Natural killer cell (primary cell): ENCODE measurements around the gene ANKDD1A. TPM values are rescaled to one million over a fixed set of nuclear protein-coding genes. Genes with fewer than 3 reads are reported as not detected.

Experiments
- ATAC-seq, 3 donors: fragments of 150-1000 bp in 2 of 3; fragments of 200-7000 bp in 1 of 3; cut with Tn5 transposase; 1 replicate in 1 of 3; 2 replicates in 2 of 3; pipeline ENCODE4 v1.10.0; 2021; ENCODE audit warnings: mild to moderate bottlenecking in 2 of 3, moderate library complexity in 2 of 3
- DNase-seq, 2 donors: peaks; one replicate each; pipeline versions ENCODE4 v3.0.0 to v3.0.0-alpha.2; 2013 to 2021; ENCODE audit warnings: mixed read lengths in 1 of 2
- H3K27ac ChIP-seq: one replicate; pipeline ENCODE4 v1.5.1; 2013; ENCODE audit warnings: mild to moderate bottlenecking, low read length
- H3K27me3 ChIP-seq: one replicate; pipeline ENCODE4 v1.6.1; 2013; ENCODE audit warnings: low read length; ENCODE audit not compliant: control insufficient read depth, insufficient read depth
- H3K36me3 ChIP-seq: one replicate; pipeline ENCODE4 v1.6.1; 2013; ENCODE audit warnings: low read length; ENCODE audit not compliant: control insufficient read depth, insufficient read depth
- H3K4me1 ChIP-seq: one replicate; pipeline ENCODE4 v1.6.1; 2013; ENCODE audit warnings: low read length; ENCODE audit not compliant: control insufficient read depth, insufficient read depth
- H3K4me3 ChIP-seq: one replicate; pipeline ENCODE4 v1.5.1; 2013; ENCODE audit warnings: low read length
- H3K9me3 ChIP-seq: one replicate; pipeline ENCODE4 v1.6.1; 2013; ENCODE audit warnings: low read length; ENCODE audit not compliant: control insufficient read depth, insufficient read depth
- H3K27ac Mint-ChIP-seq, 2 donors: one replicate each; pipeline ENCODE4 v1.8.0; 2022; ENCODE audit warnings: mild to moderate bottlenecking in 2 of 2, mixed read lengths in 2 of 2, moderate library complexity in 1 of 2
- H3K27me3 Mint-ChIP-seq, 2 donors: one replicate each; pipeline ENCODE4 v1.8.0; 2022; ENCODE audit warnings: low read depth in 2 of 2, mixed read lengths in 2 of 2
- H3K36me3 Mint-ChIP-seq: one replicate; pipeline ENCODE4 v1.8.0; 2022; ENCODE audit warnings: mixed read lengths
- H3K4me1 Mint-ChIP-seq, 2 donors: one replicate each; pipeline ENCODE4 v1.8.0; 2022; ENCODE audit warnings: mixed read lengths in 2 of 2
- H3K4me3 Mint-ChIP-seq: one replicate; pipeline ENCODE4 v1.8.0; 2022; ENCODE audit warnings: mild to moderate bottlenecking, moderate library complexity, mixed read lengths
- H3K9me3 Mint-ChIP-seq, 2 donors: one replicate each; pipeline ENCODE4 v1.8.0; 2022; ENCODE audit warnings: mixed read lengths in 2 of 2
- WGBS: methylation state at CpG from one replicate; pipeline ENCODE4 v1.1.7; 2013; ENCODE audit warnings: missing lambda C conversion rate; ENCODE audit not compliant: insufficient coverage; 5-methylcytosine and 5-hydroxymethylcytosine counted together
- intact Hi-C: fragments of 100-400 bp; cut with micrococcal nuclease; formaldehyde crosslinking; loops from one replicate; pipeline ENCODE4 v1.14.2; 2022
- total RNA-seq, 4 donors: library from RNA; stranded (reverse); fragments of 120-200 nt in 1 of 4; gene quantifications; one replicate each; pipeline versions ENCODE4 v1.2.3 to v1.2.4, GENCODE V29; 2013 to 2022
- TF ChIP-seq, protein P1 (sequence below): fragments of 200-600 bp; IDR thresholded peaks from one replicate; pipeline ENCODE4 v1.8.0; 2022; ENCODE audit warnings: antibody characterized with exemption

The ANKDD1A gene
- total RNA-seq, 3 donors from 2014 or later (not counting 1 experiment from before 2014, with no cell fraction given), result 13.7 to 16.2 (median 13.9) TPM

DNA sequence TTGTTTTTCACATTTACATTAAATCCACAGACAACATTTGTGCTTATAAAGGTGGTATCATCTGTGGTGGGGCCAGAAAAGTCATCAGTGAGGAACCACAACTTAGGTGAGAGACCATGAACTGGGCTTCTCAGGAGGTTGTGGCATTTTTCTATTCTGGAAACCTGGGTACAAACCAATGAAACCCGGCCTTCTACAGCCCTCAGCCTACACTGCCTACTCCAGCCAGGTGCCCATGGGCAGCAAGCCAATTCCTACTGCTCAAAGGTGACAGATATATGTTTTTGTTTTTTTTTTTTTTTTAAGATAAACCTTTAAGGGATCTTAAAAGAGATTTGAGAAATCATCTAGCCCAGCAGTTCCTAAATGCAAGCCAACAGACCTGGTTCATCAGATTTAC is 57.7 kb downstream of the ANKDD1A start:
- H3K27ac ChIP-seq, result no peak overlapping the region
- DNase-seq, result no peak
- no peaks in the 10 kb centered on the region for H3K27me3 ChIP-seq
- Mint-ChIP-seq H3K4me1 (no peaks in the 10 kb centered on the region), H3K36me3 (peaks cover 2% of the 10 kb centered on the region), H3K27me3 (no peaks in the 10 kb centered on the region), H3K27ac (no peak overlapping the region), H3K4me3 (no peak overlapping the region), H3K9me3 (no peaks in the 10 kb centered on the region)
- TF ChIP-seq, protein P1, sequence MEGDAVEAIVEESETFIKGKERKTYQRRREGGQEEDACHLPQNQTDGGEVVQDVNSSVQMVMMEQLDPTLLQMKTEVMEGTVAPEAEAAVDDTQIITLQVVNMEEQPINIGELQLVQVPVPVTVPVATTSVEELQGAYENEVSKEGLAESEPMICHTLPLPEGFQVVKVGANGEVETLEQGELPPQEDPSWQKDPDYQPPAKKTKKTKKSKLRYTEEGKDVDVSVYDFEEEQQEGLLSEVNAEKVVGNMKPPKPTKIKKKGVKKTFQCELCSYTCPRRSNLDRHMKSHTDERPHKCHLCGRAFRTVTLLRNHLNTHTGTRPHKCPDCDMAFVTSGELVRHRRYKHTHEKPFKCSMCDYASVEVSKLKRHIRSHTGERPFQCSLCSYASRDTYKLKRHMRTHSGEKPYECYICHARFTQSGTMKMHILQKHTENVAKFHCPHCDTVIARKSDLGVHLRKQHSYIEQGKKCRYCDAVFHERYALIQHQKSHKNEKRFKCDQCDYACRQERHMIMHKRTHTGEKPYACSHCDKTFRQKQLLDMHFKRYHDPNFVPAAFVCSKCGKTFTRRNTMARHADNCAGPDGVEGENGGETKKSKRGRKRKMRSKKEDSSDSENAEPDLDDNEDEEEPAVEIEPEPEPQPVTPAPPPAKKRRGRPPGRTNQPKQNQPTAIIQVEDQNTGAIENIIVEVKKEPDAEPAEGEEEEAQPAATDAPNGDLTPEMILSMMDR, result no peak
- no peaks in the 10 kb centered on the region for H3K4me1 ChIP-seq
- peaks cover 60% of the 10 kb centered on the region for H3K36me3 ChIP-seq
- no peaks in the 10 kb centered on the region for H3K9me3 ChIP-seq
- intact Hi-C loops, result no loop called here
- H3K4me3 ChIP-seq, result no peak overlapping the region
- no peak for ATAC-seq
- no CpG with 5 or more reads among the region's 1 CpG for WGBS

DNA sequence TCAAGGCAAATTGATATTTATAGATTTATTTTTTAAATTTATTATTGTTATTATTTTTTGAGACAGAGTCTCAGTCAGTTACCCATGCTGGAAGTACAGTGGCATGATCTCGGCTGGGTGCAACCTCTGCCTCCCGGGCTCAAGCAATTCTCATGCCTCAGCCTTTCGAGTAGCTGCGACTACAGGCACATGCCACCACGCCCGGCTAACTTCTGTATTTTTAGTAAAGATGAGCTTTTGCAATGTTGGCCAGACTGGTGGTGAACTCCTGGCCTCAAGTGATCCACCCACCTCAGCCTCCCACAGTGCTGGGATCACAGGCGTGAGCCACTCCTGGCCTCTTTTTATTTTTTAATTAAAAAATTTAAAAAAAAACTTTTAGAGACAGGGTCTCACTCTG is 59.0 kb downstream of the ANKDD1A start:
- TF ChIP-seq, protein P1, result no peak
- intact Hi-C loops, result no loop called here
- no peak for ATAC-seq
- H3K27ac Mint-ChIP-seq, result no peak overlapping the region
- Histone ChIP-seq H3K27ac (no peak overlapping the region), H3K4me1 (no peaks in the 10 kb centered on the region), H3K27me3 (no peaks in the 10 kb centered on the region), H3K9me3 (no peaks in the 10 kb centered on the region), H3K4me3 (no peak overlapping the region), H3K36me3 (peaks cover 62% of the 10 kb centered on the region)
- 97% methylated on average over 6 of the region's 7 CpGs for WGBS
- no peak for DNase-seq
- H3K4me3 Mint-ChIP-seq, result no peak overlapping the region
- H3K27me3 Mint-ChIP-seq, result no peaks in the 10 kb centered on the region
- peaks cover 4% of the 10 kb centered on the region for H3K36me3 Mint-ChIP-seq
- no peaks in the 10 kb centered on the region for H3K9me3 Mint-ChIP-seq
- H3K4me1 Mint-ChIP-seq, result peaks cover 0 to 5% of the 10 kb centered on the region in 2 donors

DNA sequence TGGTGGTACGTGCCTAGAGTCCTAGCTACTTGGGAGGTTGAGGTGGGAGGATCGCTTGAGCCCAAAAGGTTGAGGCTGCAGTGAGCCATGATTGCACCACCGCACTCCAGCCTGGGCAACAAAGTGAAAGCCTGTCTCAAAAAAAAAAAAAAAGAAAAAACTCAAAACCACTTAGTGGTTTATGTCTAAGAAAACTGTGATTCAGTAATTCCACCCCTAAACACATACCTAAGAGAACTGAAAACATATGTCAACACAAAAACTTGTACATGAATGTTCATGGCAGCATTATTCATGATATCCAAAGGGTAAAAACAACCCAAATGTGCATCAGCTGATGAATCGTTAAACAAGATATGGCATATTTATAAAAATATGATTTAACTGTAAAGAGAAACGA is 63.7 kb downstream of the ANKDD1A start:
- no peaks in the 10 kb centered on the region for H3K9me3 ChIP-seq
- no peak overlapping the region for H3K4me3 ChIP-seq
- DNase-seq (no peak), ATAC-seq (no peak)
- H3K36me3 ChIP-seq, result peaks cover 63% of the 10 kb centered on the region
- 64% methylated on average over 2 of the region's 5 CpGs for WGBS
- H3K27me3 ChIP-seq, result no peaks in the 10 kb centered on the region
- no peaks in the 10 kb centered on the region for H3K9me3 Mint-ChIP-seq
- H3K4me3 Mint-ChIP-seq, result no peak overlapping the region
- H3K36me3 Mint-ChIP-seq, result peaks cover 6% of the 10 kb centered on the region
- H3K27ac ChIP-seq, result no peak overlapping the region
- no peak overlapping the region for H3K27ac Mint-ChIP-seq
- peaks cover 0 to 5% of the 10 kb centered on the region in 2 donors for H3K4me1 Mint-ChIP-seq
- no peaks in the 10 kb centered on the region for H3K4me1 ChIP-seq
- no peaks in the 10 kb centered on the region for H3K27me3 Mint-ChIP-seq
- TF ChIP-seq, protein P1, result no peak
- intact Hi-C loops, result no loop called here

DNA sequence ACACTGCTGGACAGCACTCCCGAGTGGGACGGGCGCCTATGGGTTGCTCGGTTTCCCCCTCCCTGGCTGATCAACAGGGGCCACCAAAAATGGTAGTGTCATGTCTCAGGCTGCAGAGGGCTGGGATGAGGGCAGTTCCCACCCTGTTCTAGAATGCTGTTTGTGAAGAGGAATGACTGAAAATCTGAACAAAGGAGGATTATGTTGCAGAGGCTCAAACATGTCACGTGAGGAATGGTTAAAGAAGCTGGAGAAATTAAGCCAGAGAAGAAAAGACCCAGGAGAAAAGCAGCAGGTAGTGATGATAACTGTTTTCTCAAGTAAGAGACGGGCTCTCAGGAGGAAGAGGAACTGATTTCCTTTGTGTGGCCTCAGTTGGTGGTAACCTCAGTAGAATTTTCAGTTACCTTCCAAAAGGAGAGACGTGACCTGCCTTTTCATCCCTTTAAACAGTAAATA is 67.6 kb downstream of the ANKDD1A start:
- WGBS, result 94% methylated on average over 7 of the region's 7 CpGs

More for the DNA sequence above, 67.6 kb downstream of the ANKDD1A start:
- Histone ChIP-seq H3K27ac (no peak overlapping the region), H3K4me1 (peaks cover 2% of the 10 kb centered on the region), H3K9me3 (no peaks in the 10 kb centered on the region), H3K4me3 (no peak overlapping the region), H3K36me3 (peaks cover 39% of the 10 kb centered on the region), H3K27me3 (no peaks in the 10 kb centered on the region)
- TF ChIP-seq, protein P1, result no peak
- no peaks in the 10 kb centered on the region for H3K9me3 Mint-ChIP-seq
- peaks cover 6% of the 10 kb centered on the region for H3K36me3 Mint-ChIP-seq
- intact Hi-C loops, result no loop called here
- ATAC-seq (no peak), DNase-seq (no peak)
- H3K27me3 Mint-ChIP-seq, result no peaks in the 10 kb centered on the region
- H3K4me1 Mint-ChIP-seq, result peaks cover 0 to 5% of the 10 kb centered on the region in 2 donors
- no peak overlapping the region for H3K27ac Mint-ChIP-seq
- H3K4me3 Mint-ChIP-seq, result no peak overlapping the region
